Brain microvascular endothelial cell (primary cell): ENCODE results near the gene TBL2.
"Not testable (repeated sequence)": the region's sequence is repeated elsewhere in the genome, so short reads cannot be mapped to it uniquely, and the experiment has no call there.

Experiments
- DNase-seq: peaks from one replicate; pipeline ENCODE4 v3.0.0-alpha.2; 2020
- H3K27ac ChIP-seq: fragments of 250-450 bp; sonication (Bioruptor Pico); 2 replicates; pipeline ENCODE4 v1.5.1; 2020; ENCODE audit warnings: mild to moderate bottlenecking, moderate library complexity
- H3K27me3 ChIP-seq: fragments of 250-450 bp; sonication (Bioruptor Pico); replicated peaks from 2 replicates; pipeline ENCODE4 v1.5.1; 2020; ENCODE audit warnings: mild to moderate bottlenecking
- H3K36me3 ChIP-seq: fragments of 250-450 bp; sonication (Bioruptor Pico); replicated peaks from 2 replicates; pipeline ENCODE4 v1.5.1; 2020; ENCODE audit warnings: mild to moderate bottlenecking
- H3K4me3 ChIP-seq: 2 replicates; pipeline ENCODE4 v1.5.1; 2011; ENCODE audit warnings: low read depth, mild to moderate bottlenecking, control low read depth, low read length, moderate library complexity
- CTCF ChIP-seq: IDR thresholded peaks from 2 replicates; pipeline ENCODE4 v1.5.1; 2011; ENCODE audit warnings: low read depth, mild to moderate bottlenecking, moderate library complexity, low read length, control low read depth, inconsistent platforms; ENCODE audit errors: missing control alignments
- in situ Hi-C: cut with HindIII; loops from 2 replicates; pipeline ENCODE4 v1.10.0; 2017; ENCODE audit warnings: low sequenced_read_pairs, low pct_ligation_motif_present

TBL2 gene

GRCh38 chr7:73555411-73555982 lies 22.9 kb downstream of the TBL2 start:
- no peaks in the 10 kb centered on the region for H3K27me3 ChIP-seq
- H3K4me3 ChIP-seq: no peak overlapping the region
- no peak for DNase-seq
- TF ChIP-seq CTCF: no peak
- H3K36me3 ChIP-seq: peaks cover 14% of the 10 kb centered on the region
- H3K27ac ChIP-seq: no peak overlapping the region
- in situ Hi-C loops: no loop called here

GRCh38 chr7:73550093-73550492 lies 28.3 kb downstream of the TBL2 start:
- DNase-seq, H3K27me3 ChIP-seq, H3K4me3 ChIP-seq, in situ Hi-C loops, H3K27ac ChIP-seq: not testable (repeated sequence)
- H3K36me3 ChIP-seq: peaks cover 34% of the 10 kb centered on the region

- H3K4me3 ChIP-seq: no peak overlapping the region
- in situ Hi-C loops: no loop called here
- H3K36me3 ChIP-seq: peaks cover 34% of the 10 kb centered on the region
- TF ChIP-seq CTCF: no peak
- no peak overlapping the region for H3K27ac ChIP-seq
- no peak for DNase-seq
- no peaks in the 10 kb centered on the region for H3K27me3 ChIP-seq
These were observed 29.2 kb downstream of the TBL2 start for GRCh38 chr7:73549176-73549575.

GRCh38 chr7:73547841-73548240 lies 30.5 kb downstream of the TBL2 start:
- in situ Hi-C loops: no loop called here
- peaks cover 35% of the 10 kb centered on the region for H3K36me3 ChIP-seq
- no peak for DNase-seq
- no peak overlapping the region for H3K4me3 ChIP-seq
- H3K27ac ChIP-seq: no peak overlapping the region
- H3K27me3 ChIP-seq: no peaks in the 10 kb centered on the region
- no peak for TF ChIP-seq CTCF

- no peak for DNase-seq
- Histone ChIP-seq H3K27me3 (no peaks in the 10 kb centered on the region), H3K27ac (no peak overlapping the region), H3K36me3 (peaks cover 37% of the 10 kb centered on the region), H3K4me3 (no peak overlapping the region)
- no peak for TF ChIP-seq CTCF
- in situ Hi-C loops: no loop called here
These were observed 33.7 kb downstream of the TBL2 start for GRCh38 chr7:73544678-73545077.

- Histone ChIP-seq H3K27me3 (no peaks in the 10 kb centered on the region), H3K36me3 (peaks cover 52% of the 10 kb centered on the region), H3K27ac (no peak overlapping the region), H3K4me3 (no peak overlapping the region)
- no peak for TF ChIP-seq CTCF
- DNase-seq: no peak
- in situ Hi-C loops: no loop called here
These were observed 36.7 kb downstream of the TBL2 start for GRCh38 chr7:73541722-73542121.
